Suprapubic skin (tissue), 4 donors: ENCODE data around the gene PNKP. TPM values are rescaled to one million over a fixed set of nuclear protein-coding genes. Genes with fewer than 3 reads are reported as not detected.

Source experiments
- DNase-seq, 2 donors: peaks; one replicate each; pipeline ENCODE4 v3.0.0-alpha.2; 2019; ENCODE audit warnings: low spot score in 2 of 2
- H3K27ac ChIP-seq: fragments of 200-600 bp; sonication (generic); one replicate; pipeline ENCODE4 v1.5.1; 2019
- H3K27me3 ChIP-seq: fragments of 200-600 bp; sonication (generic); one replicate; pipeline ENCODE4 v1.5.1; 2019
- H3K36me3 ChIP-seq: fragments of 200-600 bp; sonication (generic); one replicate; pipeline ENCODE4 v1.5.1; 2019
- H3K4me1 ChIP-seq: fragments of 200-600 bp; sonication (generic); one replicate; pipeline ENCODE4 v1.5.1; 2019
- H3K4me3 ChIP-seq: fragments of 200-600 bp; sonication (generic); one replicate; pipeline ENCODE4 v1.5.1; 2019; ENCODE audit warnings: mild to moderate bottlenecking
- H3K9me3 ChIP-seq: fragments of 200-600 bp; sonication (generic); one replicate; pipeline ENCODE4 v1.5.1; 2019
- CTCF ChIP-seq, 2 donors: fragments of 200-600 bp in 1 of 2; fragments of 450-650 bp in 1 of 2; sonication (generic) in 1 of 2; IDR thresholded peaks; one replicate each; pipeline ENCODE4 v1.5.1; 2016 to 2019; ENCODE audit warnings: antibody characterized with exemption in 2 of 2, mild to moderate bottlenecking in 1 of 2, moderate library complexity in 1 of 2
- EP300 ChIP-seq: sonication (generic); formaldehyde crosslinking; IDR thresholded peaks from one replicate; pipeline ENCODE4 v1.6.1; 2017; ENCODE audit warnings: antibody characterized with exemption
- POLR2A ChIP-seq, 2 donors: fragments of 450-650 bp; IDR thresholded peaks; one replicate each; pipeline ENCODE4 v1.6.1; 2017; ENCODE audit warnings: antibody characterized with exemption in 2 of 2, mild to moderate bottlenecking in 2 of 2, moderate library complexity in 2 of 2
- POLR2AphosphoS5 ChIP-seq, 3 donors: sonication (generic); formaldehyde crosslinking; IDR thresholded peaks; one replicate each; pipeline ENCODE4 v1.6.1; 2017; ENCODE audit warnings: antibody characterized with exemption in 3 of 3
- WGBS: methylation state at CpG from one replicate; pipeline ENCODE4 v1.1.5; 2018; 5-methylcytosine and 5-hydroxymethylcytosine counted together
- total RNA-seq, 4 donors: library from RNA; depleted of rRNA; stranded (reverse); fragments of >200 nt; gene quantifications; one replicate each; pipeline ENCODE4 v1.1.0, GENCODE V29; 2016

Gene PNKP
- total RNA-seq, 4 donors from 2014 or later: 26.0 to 53.3 (median 40.5) TPM

GRCh38 chr19:49877879-49878743 is 10.7 kb upstream of the PNKP start:
- peak; percentile 100 for DNase-seq
- H3K4me1 ChIP-seq: peaks cover 38% of the 10 kb centered on the region
- peaks cover 44% of the 10 kb centered on the region for H3K36me3 ChIP-seq
- H3K27ac ChIP-seq: peak overlapping the region; percentile 99
- H3K9me3 ChIP-seq: no peaks in the 10 kb centered on the region
- 12% methylated on average over 23 of the region's 41 CpGs for WGBS
- H3K27me3 ChIP-seq: no peaks in the 10 kb centered on the region
- TF ChIP-seq CTCF (IDR thresholded peaks at IDR 0.05): no peak
- no peak for TF ChIP-seq EP300
- TF ChIP-seq POLR2AphosphoS5 (IDR thresholded peaks at IDR 0.05): no peak
- no peak for TF ChIP-seq POLR2A (IDR thresholded peaks at IDR 0.05)
- H3K4me3 ChIP-seq: peak overlapping the region; percentile 100

GRCh38 chr19:49877020-49877878 is 9.9 kb upstream of the PNKP start, which contains the start of the genes AKT1S1 and TBC1D17:
Gene AKT1S1 (minus strand): TSS chr19:49877355. CDS start chr19:49873295, 4,060 bp downstream.
Gene TBC1D17 (plus strand): TSS chr19:49877702. CDS start chr19:49877724, 22 bp downstream.
- Histone ChIP-seq H3K4me3 (peak within 1 kb of the TSS; percentile 100), H3K27ac (peak within 1 kb of the TSS; percentile 99), H3K36me3 (peaks cover 38% of the 10 kb centered on the region), H3K27me3 (no peaks in the 10 kb centered on the region), H3K4me1 (peaks cover 45% of the 10 kb centered on the region), H3K9me3 (no peaks in the 10 kb centered on the region)
- TF ChIP-seq POLR2AphosphoS5 (IDR thresholded peaks at IDR 0.05) (peak; percentile 86 to 97 (median 91)), CTCF (IDR thresholded peaks at IDR 0.05) (no peak), POLR2A (IDR thresholded peaks at IDR 0.05) (peak; percentile 24 to 96), EP300 (no peak)
- whole genome bisulfite sequencing: 1% methylated on average over 30 of the region's 61 CpGs
- peak; percentile 100 for DNase-seq

- H3K4me1 ChIP-seq: peaks cover 45% of the 10 kb centered on the region
- H3K9me3 ChIP-seq: no peaks in the 10 kb centered on the region
- WGBS: under 1% methylated on average over 26 of the region's 46 CpGs
- peak overlapping the region; percentile 99 for H3K27ac ChIP-seq
- DNase-seq: peak; percentile 99
- peak overlapping the region; percentile 100 for H3K4me3 ChIP-seq
- H3K27me3 ChIP-seq: no peaks in the 10 kb centered on the region
- peaks cover 31% of the 10 kb centered on the region for H3K36me3 ChIP-seq
- no peak for TF ChIP-seq POLR2A (IDR thresholded peaks at IDR 0.05)
- peak in 1 of 3 donors; percentile 85 for TF ChIP-seq POLR2AphosphoS5 (IDR thresholded peaks at IDR 0.05)
Measured at GRCh38 chr19:49876422-49877019, 9.1 kb upstream of the PNKP start.

DNA sequence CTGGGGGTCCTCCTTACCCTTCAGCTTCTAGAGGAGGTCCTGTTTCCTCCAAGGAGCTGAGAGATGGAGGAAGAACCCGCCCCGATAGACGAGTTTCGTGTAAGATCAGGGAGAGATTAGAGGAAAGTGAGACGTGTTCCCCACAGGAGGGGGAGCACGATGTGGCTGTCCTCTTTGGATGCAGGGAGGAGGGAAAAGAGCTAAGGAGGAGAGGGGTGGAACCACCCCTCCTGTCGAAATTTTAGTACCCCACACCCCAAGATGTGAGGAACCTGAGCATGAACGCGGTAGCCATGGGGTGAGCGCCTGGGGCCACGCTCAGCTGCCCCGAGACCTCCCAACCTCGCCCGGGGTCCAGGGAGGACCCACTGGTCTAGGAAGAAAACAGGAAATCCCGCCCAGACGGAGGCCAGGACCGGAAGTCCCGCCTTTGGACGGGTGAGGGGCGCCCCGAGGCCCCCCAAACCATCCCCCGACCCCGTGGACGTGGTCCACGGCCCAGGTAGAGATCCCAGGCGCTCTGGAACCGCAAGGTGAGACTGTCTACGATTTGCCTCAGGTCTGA is 8.6 kb upstream of the PNKP start:
- Histone ChIP-seq H3K4me1 (peaks cover 46% of the 10 kb centered on the region), H3K4me3 (peak overlapping the region; percentile 100), H3K36me3 (peaks cover 31% of the 10 kb centered on the region), H3K27ac (peak overlapping the region; percentile 99), H3K9me3 (no peaks in the 10 kb centered on the region), H3K27me3 (no peaks in the 10 kb centered on the region)
- under 1% methylated on average over 14 of the region's 28 CpGs for WGBS
- TF ChIP-seq CTCF (IDR thresholded peaks at IDR 0.05) (no peak), POLR2A (IDR thresholded peaks at IDR 0.05) (no peak), POLR2AphosphoS5 (IDR thresholded peaks at IDR 0.05) (no peak), EP300 (no peak)
- peak in 1 of 2 donors; percentile 87 for DNase-seq

GRCh38 chr19:49875177-49875576 is 7.8 kb upstream of the PNKP start:
- WGBS: 85% methylated on average over 4 of the region's 4 CpGs

More at GRCh38 chr19:49875177-49875576, 7.8 kb upstream of the PNKP start:
- Histone ChIP-seq H3K27ac (peak overlapping the region; percentile 99), H3K36me3 (peaks cover 23% of the 10 kb centered on the region), H3K4me1 (peaks cover 54% of the 10 kb centered on the region), H3K4me3 (peak overlapping the region; percentile 100), H3K9me3 (no peaks in the 10 kb centered on the region), H3K27me3 (no peaks in the 10 kb centered on the region)
- TF ChIP-seq POLR2A (IDR thresholded peaks at IDR 0.05): no peak
- no peak for DNase-seq
